OCI-LY1 (cell line): ENCODE results near the gene BLM.

ENCODE experiments used
- EZH2 ChIP-seq: fragments of 200-600 bp; sonication (generic), shearing (Covaris generic); IDR thresholded peaks from 2 replicates; pipeline ENCODE4 v1.8.0; 2017; ENCODE audit warnings: borderline replicate concordance, mixed run types, mild to moderate bottlenecking, antibody characterized with exemption, low read length, moderate library complexity, mixed read lengths
- TF ChIP-seq, protein P1 (sequence below): fragments of 200-600 bp; sonication (generic), shearing (Covaris generic); IDR thresholded peaks from 2 replicates; pipeline ENCODE4 v1.5.1; 2017; ENCODE audit warnings: mild to moderate bottlenecking, antibody characterized with exemption, low read length, moderate library complexity, mixed read lengths

DNA sequence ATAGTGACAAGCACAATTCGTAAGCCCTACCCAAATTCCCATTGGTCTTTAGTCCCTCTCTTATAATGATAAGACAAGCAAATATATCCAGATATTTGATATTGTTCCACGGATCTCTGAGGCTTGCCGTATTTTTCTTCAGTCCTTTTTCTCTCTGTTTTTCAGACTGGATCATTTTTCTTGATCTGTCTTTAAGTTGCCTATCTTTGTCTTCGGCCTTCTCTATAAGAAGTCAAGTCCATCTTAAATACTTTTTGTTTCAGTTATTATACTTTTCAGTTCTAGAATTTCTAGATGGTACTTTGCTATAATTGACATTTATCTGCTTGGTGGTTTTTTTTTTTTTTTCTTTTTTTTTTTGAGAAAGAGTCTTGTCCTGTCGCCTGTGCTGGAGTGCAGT is 13.7 kb upstream of the BLM start:
- TF ChIP-seq EZH2, result no peak
- TF ChIP-seq, protein P1, sequence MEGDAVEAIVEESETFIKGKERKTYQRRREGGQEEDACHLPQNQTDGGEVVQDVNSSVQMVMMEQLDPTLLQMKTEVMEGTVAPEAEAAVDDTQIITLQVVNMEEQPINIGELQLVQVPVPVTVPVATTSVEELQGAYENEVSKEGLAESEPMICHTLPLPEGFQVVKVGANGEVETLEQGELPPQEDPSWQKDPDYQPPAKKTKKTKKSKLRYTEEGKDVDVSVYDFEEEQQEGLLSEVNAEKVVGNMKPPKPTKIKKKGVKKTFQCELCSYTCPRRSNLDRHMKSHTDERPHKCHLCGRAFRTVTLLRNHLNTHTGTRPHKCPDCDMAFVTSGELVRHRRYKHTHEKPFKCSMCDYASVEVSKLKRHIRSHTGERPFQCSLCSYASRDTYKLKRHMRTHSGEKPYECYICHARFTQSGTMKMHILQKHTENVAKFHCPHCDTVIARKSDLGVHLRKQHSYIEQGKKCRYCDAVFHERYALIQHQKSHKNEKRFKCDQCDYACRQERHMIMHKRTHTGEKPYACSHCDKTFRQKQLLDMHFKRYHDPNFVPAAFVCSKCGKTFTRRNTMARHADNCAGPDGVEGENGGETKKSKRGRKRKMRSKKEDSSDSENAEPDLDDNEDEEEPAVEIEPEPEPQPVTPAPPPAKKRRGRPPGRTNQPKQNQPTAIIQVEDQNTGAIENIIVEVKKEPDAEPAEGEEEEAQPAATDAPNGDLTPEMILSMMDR, result no peak
